Trophoblast cell (in vitro differentiated cells and primary cell): Measurements from ENCODE around the gene KHDC4. TPM values are rescaled to one million over a fixed set of nuclear protein-coding genes. Genes with fewer than 3 reads are reported as not detected.

Experiments
- DNase-seq, 2 donors: peaks; one replicate each; pipeline ENCODE4 v3.0.0-alpha.2; 2016
- H2AFZ ChIP-seq: 2 replicates; pipeline ENCODE4 v1.6.1; 2013; ENCODE audit warnings: low read length, moderate library complexity, mild to moderate bottlenecking; ENCODE audit not compliant: insufficient read depth, poor library complexity
- H2AK5ac ChIP-seq: 2 replicates; pipeline ENCODE4 v1.6.1; 2013; ENCODE audit warnings: mild to moderate bottlenecking, low read length
- H2BK120ac ChIP-seq: 2 replicates; pipeline ENCODE4 v1.6.1; 2013; ENCODE audit warnings: low read length, mild to moderate bottlenecking, moderate library complexity; ENCODE audit not compliant: insufficient read depth, poor library complexity
- H2BK12ac ChIP-seq: 2 replicates; pipeline ENCODE4 v1.6.1; 2013; ENCODE audit warnings: mild to moderate bottlenecking, low read length, moderate library complexity
- H2BK5ac ChIP-seq: 2 replicates; pipeline ENCODE4 v1.6.1; 2013; ENCODE audit warnings: low read length, low read depth, moderate library complexity, mild to moderate bottlenecking; ENCODE audit not compliant: poor library complexity
- H3K14ac ChIP-seq: 2 replicates; pipeline ENCODE4 v1.6.1; 2013; ENCODE audit warnings: mild to moderate bottlenecking, low read length
- H3K18ac ChIP-seq: 2 replicates; pipeline ENCODE4 v1.6.1; 2013; ENCODE audit warnings: mild to moderate bottlenecking, low read length
- H3K23ac ChIP-seq: 2 replicates; pipeline ENCODE4 v1.6.1; 2013; ENCODE audit warnings: low read length
- H3K27ac ChIP-seq: 2 replicates; pipeline ENCODE4 v1.5.1; 2013; ENCODE audit warnings: low read depth, mild to moderate bottlenecking, inconsistent platforms, low read length, moderate library complexity
- H3K27me3 ChIP-seq: 2 replicates; pipeline ENCODE4 v1.6.1; 2013; ENCODE audit warnings: inconsistent platforms, mild to moderate bottlenecking, low read length, moderate library complexity; ENCODE audit not compliant: insufficient read depth
- H3K36me3 ChIP-seq, 2 experiments: 1 replicate in 1 of 2; 2 replicates in 1 of 2; pipeline ENCODE4 v1.6.1; 2013; ENCODE audit warnings: low read length in 2 of 2, mild to moderate bottlenecking in 2 of 2, moderate library complexity in 1 of 2; ENCODE audit not compliant: insufficient read depth in 2 of 2, control insufficient read depth in 1 of 2
- H3K4ac ChIP-seq: 2 replicates; pipeline ENCODE4 v1.6.1; 2013; ENCODE audit warnings: low read depth, mild to moderate bottlenecking, low read length, moderate library complexity
- H3K4me1 ChIP-seq, 2 experiments: 1 replicate in 1 of 2; 2 replicates in 1 of 2; pipeline ENCODE4 v1.6.1; 2013; ENCODE audit warnings: low read length in 2 of 2, mild to moderate bottlenecking in 2 of 2, moderate library complexity in 1 of 2; ENCODE audit not compliant: insufficient read depth in 2 of 2, control insufficient read depth in 1 of 2
- H3K4me2 ChIP-seq: 2 replicates; pipeline ENCODE4 v1.6.1; 2013; ENCODE audit warnings: inconsistent platforms, mild to moderate bottlenecking, low read length, moderate library complexity
- H3K4me3 ChIP-seq: 2 replicates; pipeline ENCODE4 v1.5.1; 2013; ENCODE audit warnings: mild to moderate bottlenecking, low read depth, low read length, inconsistent platforms
- H3K79me1 ChIP-seq: one replicate; pipeline ENCODE4 v1.6.1; 2013; ENCODE audit warnings: low read length
- H3K79me2 ChIP-seq: 2 replicates; pipeline ENCODE4 v1.6.1; 2013; ENCODE audit warnings: low read length, mild to moderate bottlenecking; ENCODE audit not compliant: control insufficient read depth, insufficient read depth, poor library complexity
- H3K9ac ChIP-seq: 2 replicates; pipeline ENCODE4 v1.6.1; 2013; ENCODE audit warnings: mild to moderate bottlenecking, low read length
- H3K9me3 ChIP-seq: 2 replicates; pipeline ENCODE4 v1.6.1; 2013; ENCODE audit warnings: low read depth, mild to moderate bottlenecking, control low read depth, inconsistent platforms, low read length; ENCODE audit not compliant: insufficient read depth
- H4K12ac ChIP-seq: 2 replicates; pipeline ENCODE4 v1.6.1; 2013; ENCODE audit warnings: low read depth, mild to moderate bottlenecking, low read length, moderate library complexity
- H4K8ac ChIP-seq: 2 replicates; pipeline ENCODE4 v1.6.1; 2013; ENCODE audit warnings: low read depth, mild to moderate bottlenecking, low read length, moderate library complexity
- H4K91ac ChIP-seq: one replicate; pipeline ENCODE4 v1.6.1; 2013; ENCODE audit warnings: low read depth, mild to moderate bottlenecking, low read length, moderate library complexity
- WGBS: extraction: QIAGEN DNeasy Blood & Tissue Kit; methylation state at CpG from one replicate; pipeline ENCODE4 v1.1.7; 2013; ENCODE audit warnings: missing lambda C conversion rate; ENCODE audit not compliant: insufficient read length, insufficient coverage; ENCODE audit errors: extremely low coverage; 5-methylcytosine and 5-hydroxymethylcytosine counted together
- polyA plus RNA-seq: library from polyadenylated mRNA; stranded (reverse); fragments of 200-250 nt; gene quantifications from 2 replicates; pipeline ENCODE4 v1.2.3, GENCODE V29; 2013

Gene KHDC4
- polyA plus RNA-seq, result 38.9 and 40.5 TPM in 2 replicates

DNA sequence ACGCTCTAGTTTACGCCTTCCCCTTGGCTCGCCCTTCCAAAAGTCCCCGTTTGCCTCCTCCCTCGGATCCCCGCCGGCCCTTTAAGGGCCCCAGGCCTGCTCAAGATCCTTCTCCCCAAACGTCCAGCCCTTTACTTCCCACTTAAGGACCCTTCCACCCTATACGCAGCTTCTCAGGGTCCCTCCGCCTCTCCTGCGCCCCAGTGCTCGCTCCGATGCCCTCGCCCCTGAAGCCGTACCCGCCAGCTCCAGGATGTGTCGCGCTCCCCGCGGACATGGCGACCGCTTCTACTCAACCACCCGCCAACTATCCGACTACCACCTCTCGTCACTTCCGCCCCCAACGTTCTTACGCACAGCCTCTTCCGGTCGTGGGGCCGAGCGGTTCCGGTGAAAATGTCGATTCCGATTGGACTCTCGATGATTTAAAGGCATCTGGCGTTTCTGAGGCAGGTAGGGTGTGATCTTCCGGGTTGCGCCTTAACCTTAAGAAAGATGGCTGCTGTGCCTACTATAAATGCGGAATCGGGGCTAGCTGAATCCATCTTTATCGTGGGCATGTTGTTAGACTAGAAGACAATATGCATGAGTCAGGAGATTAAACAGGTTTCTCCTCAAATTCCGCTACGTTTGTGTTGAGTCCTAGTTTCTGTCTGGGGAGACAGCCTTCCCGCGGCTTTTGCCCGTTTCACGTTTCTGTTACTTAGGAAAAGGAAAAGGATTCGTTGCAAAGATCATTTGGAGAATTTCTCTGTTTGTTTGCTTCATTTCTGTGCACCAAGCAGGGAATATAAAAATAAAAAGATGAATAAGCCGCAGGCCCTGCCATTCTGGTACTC, at the start of gene KHDC4:
TSS of gene KHDC4 (minus strand) at position 317 of the 839 bp plus-strand sequence. CDS start at position 277, 40 bp downstream.
- H4K8ac ChIP-seq, result peak within 1 kb of the TSS; percentile 99
- no CpG with 5 or more reads among the region's 50 CpGs for WGBS
- H3K27me3 ChIP-seq, result no peaks in the 10 kb centered on the region
- H3K4me3 ChIP-seq, result peak within 1 kb of the TSS; percentile 94
- H3K9me3 ChIP-seq, result no peaks in the 10 kb centered on the region
- H3K79me2 ChIP-seq, result peaks cover 13% of the 10 kb centered on the region
- H3K27ac ChIP-seq, result peak within 1 kb of the TSS; percentile 42
- peak within 1 kb of the TSS; percentile 97 for H3K18ac ChIP-seq
- peaks cover 22 to 25% of the 10 kb centered on the region in 2 experiments for H3K36me3 ChIP-seq
- no peak within 1 kb of the TSS for H3K23ac ChIP-seq
- H2AFZ ChIP-seq, result peak within 1 kb of the TSS; percentile 82
- peak within 1 kb of the TSS; percentile 82 for H4K91ac ChIP-seq
- peak within 1 kb of the TSS; percentile 99 for H3K9ac ChIP-seq
- peak within 1 kb of the TSS; percentile 96 for H3K4ac ChIP-seq
- H4K12ac ChIP-seq, result peak within 1 kb of the TSS; percentile 95
- H2BK120ac ChIP-seq, result peak within 1 kb of the TSS; percentile 62
- peaks cover 6% of the 10 kb centered on the region for H3K79me1 ChIP-seq
- peaks cover 7 to 8% of the 10 kb centered on the region in 2 experiments for H3K4me1 ChIP-seq
- no peak within 1 kb of the TSS for H2BK12ac ChIP-seq
- peak within 1 kb of the TSS; percentile 100 for H3K4me2 ChIP-seq
- peak; percentile 99 for DNase-seq
- peak within 1 kb of the TSS; percentile 96 for H3K14ac ChIP-seq
- H2BK5ac ChIP-seq, result peak within 1 kb of the TSS; percentile 46
- peak within 1 kb of the TSS; percentile 94 for H2AK5ac ChIP-seq

DNA sequence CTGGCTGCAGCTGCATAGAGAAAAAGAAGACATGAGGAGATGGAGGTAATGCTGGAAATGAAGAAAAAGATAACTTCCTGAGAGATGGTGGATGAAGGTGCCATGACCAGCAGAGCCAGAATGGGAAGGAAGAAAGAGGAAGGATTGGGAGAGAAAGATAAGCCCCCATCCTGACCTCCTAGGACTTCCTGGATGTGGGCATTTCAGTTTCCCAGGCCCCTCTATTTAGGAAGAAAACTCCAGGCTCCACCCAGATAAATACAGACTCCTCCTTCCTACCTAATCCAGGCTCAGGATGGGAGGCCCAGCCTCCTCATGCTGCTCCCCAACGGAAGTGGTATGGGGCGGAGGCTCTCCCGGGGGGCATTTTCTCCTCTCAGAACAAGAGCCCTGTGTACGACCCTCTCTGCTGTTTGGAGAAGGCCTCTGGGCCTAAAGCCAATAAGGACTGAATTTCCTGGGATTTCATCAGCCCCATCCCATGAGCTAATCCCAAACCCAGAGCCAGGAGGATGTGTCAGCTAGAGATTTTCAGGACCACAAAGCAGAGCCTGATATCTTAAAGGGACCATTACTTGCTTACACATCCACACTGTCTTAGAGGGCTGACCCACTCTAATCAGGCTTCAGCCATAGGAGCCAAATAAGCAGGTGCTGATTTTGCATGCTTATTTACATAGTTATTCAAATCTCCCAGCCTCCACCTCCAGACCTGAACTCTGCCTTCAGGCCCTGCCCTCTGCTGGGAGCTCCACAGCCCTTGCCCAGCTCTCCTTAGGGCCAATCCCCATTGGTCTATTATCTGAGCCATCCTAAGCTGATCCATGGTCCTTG, 49.2 kb upstream of the KHDC4 start:
- Histone ChIP-seq H3K79me2 (peaks cover 4% of the 10 kb centered on the region), H4K12ac (no peak overlapping the region), H3K4me1 (peaks cover 11 to 23% of the 10 kb centered on the region in 2 experiments), H4K91ac (peak overlapping the region; percentile 28), H3K14ac (no peak overlapping the region), H3K79me1 (peaks cover 19% of the 10 kb centered on the region), H3K4me2 (no peak overlapping the region), H2BK120ac (peak overlapping the region; percentile 20), H2AFZ (no peak overlapping the region), H3K4ac (no peak overlapping the region), H2BK12ac (peak overlapping the region; percentile 36), H3K23ac (no peak overlapping the region), H3K9me3 (no peaks in the 10 kb centered on the region), H3K27ac (no peak overlapping the region), H3K9ac (no peak overlapping the region), H3K36me3 (no peaks in the 10 kb centered on the region), H4K8ac (no peak overlapping the region), H2AK5ac (no peak overlapping the region), H3K18ac (no peak overlapping the region), H3K4me3 (no peak overlapping the region), H2BK5ac (no peak overlapping the region), H3K27me3 (no peaks in the 10 kb centered on the region)
- DNase-seq, result no peak
- no CpG with 5 or more reads among the region's 4 CpGs for WGBS

DNA sequence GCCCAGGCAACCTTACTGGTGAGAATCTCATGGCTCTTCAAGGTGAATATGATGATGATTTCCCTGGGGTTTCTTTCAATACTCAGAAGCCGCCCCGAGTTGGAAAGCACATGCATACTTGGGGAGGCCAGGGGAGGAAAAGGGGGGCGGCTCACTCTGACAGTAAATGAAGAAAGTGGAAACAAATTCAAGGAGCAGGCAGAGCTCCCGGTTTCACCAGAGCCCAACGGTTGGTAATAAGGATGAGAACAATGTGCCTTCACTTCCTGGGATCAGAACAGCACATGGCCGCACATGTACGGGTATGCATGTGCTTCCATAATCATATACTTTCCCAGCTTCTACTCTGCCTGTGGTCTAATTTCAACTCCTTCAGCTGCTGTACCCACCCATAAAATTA, 47.9 kb upstream of the KHDC4 start:
- Histone ChIP-seq H2BK120ac (peak overlapping the region; percentile 14), H3K4ac (no peak overlapping the region), H3K27me3 (no peaks in the 10 kb centered on the region), H3K79me2 (peaks cover 16% of the 10 kb centered on the region), H3K36me3 (no peaks in the 10 kb centered on the region), H4K8ac (no peak overlapping the region), H3K18ac (no peak overlapping the region), H3K4me1 (peaks cover 14 to 25% of the 10 kb centered on the region in 2 experiments), H4K12ac (no peak overlapping the region), H4K91ac (peak overlapping the region; percentile 40), H3K23ac (no peak overlapping the region), H2BK5ac (no peak overlapping the region), H3K4me2 (no peak overlapping the region), H3K4me3 (no peak overlapping the region), H3K27ac (no peak overlapping the region), H3K9me3 (no peaks in the 10 kb centered on the region), H2AK5ac (no peak overlapping the region), H3K9ac (no peak overlapping the region), H2BK12ac (peak overlapping the region; percentile 66), H3K79me1 (peaks cover 31% of the 10 kb centered on the region), H3K14ac (no peak overlapping the region), H2AFZ (peak overlapping the region; percentile 23)
- no CpG with 5 or more reads among the region's 7 CpGs for WGBS
- no peak for DNase-seq

DNA sequence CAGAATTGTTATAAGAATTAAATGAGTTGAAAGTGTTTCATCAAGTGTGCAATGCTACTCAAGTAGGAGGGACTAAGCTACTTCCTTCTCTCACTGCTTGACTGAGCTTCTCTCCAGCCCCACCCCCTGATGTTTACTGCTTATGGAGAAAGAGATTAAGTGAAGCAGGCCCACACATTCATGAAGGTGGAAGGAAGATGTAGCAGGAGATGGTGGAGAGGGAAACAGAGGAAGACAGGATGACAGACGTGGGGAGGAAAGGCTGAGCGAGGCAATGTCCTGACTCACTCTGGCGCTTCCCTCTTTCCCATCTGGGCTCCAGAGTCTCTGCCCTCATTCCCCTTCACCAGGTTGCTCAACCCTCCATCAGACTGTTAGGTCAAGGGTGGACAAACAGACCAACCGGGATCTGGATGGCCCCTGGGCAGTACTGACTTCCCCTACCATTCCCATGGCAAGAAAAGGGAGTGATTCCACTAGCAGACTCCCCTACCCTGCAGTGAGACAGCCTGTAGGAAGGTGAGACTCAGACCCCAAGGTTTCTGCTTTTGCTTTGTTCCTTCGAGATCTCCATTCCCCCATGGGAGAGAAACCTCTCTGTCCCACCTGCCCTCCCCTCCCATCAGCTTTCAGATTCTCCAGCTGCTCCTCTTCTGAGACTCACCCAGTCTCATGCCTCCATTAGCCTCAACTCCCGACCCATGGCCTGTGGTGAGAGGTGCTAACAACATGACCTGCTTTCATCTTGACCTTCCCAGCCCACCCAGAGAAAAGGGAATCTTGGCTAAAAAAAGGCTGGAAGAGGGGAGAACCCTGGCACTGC, 47.3 kb upstream of the KHDC4 start:
- no peaks in the 10 kb centered on the region for H3K36me3 ChIP-seq
- no peak overlapping the region for H3K27ac ChIP-seq
- no peak overlapping the region for H3K4me3 ChIP-seq
- no peak overlapping the region for H3K14ac ChIP-seq
- H3K23ac ChIP-seq, result no peak overlapping the region
- no peak overlapping the region for H3K4me2 ChIP-seq
- H3K9me3 ChIP-seq, result no peaks in the 10 kb centered on the region
- peaks cover 31% of the 10 kb centered on the region for H3K79me1 ChIP-seq
- peak overlapping the region; percentile 23 for H2AFZ ChIP-seq
- no peaks in the 10 kb centered on the region for H3K27me3 ChIP-seq
- no peak overlapping the region for H3K4ac ChIP-seq
- H3K18ac ChIP-seq, result peak overlapping the region; percentile 75
- H4K8ac ChIP-seq, result no peak overlapping the region
- WGBS, result no CpG with 5 or more reads among the region's 6 CpGs
- peak; percentile 96 to 97 for DNase-seq
- peak overlapping the region; percentile 62 for H3K9ac ChIP-seq
- H2BK12ac ChIP-seq, result peak overlapping the region; percentile 66
- H2BK120ac ChIP-seq, result peak overlapping the region; percentile 14
- H2AK5ac ChIP-seq, result no peak overlapping the region
- no peak overlapping the region for H2BK5ac ChIP-seq
- peak overlapping the region; percentile 40 for H4K91ac ChIP-seq
- peaks cover 21 to 31% of the 10 kb centered on the region in 2 experiments for H3K4me1 ChIP-seq
- H4K12ac ChIP-seq, result no peak overlapping the region
- peaks cover 19% of the 10 kb centered on the region for H3K79me2 ChIP-seq
